Kidney epithelial cell (primary cell): ENCODE measurements around the gene PTPN14. TPM values are rescaled to one million over a fixed set of nuclear protein-coding genes. Genes with fewer than 3 reads are reported as not detected.

ENCODE experiments used
- DNase-seq: peaks from one replicate; pipeline ENCODE4 v3.0.0-alpha.2; 2010; ENCODE audit warnings: low read depth
- H3K27me3 ChIP-seq: 2 replicates; pipeline ENCODE4 v1.6.0; 2011; ENCODE audit warnings: low read length; ENCODE audit not compliant: control insufficient read depth, insufficient read depth
- H3K36me3 ChIP-seq: 2 replicates; pipeline ENCODE4 v1.5.1; 2011; ENCODE audit warnings: low read length; ENCODE audit not compliant: control insufficient read depth, insufficient read depth
- H3K4me3 ChIP-seq: 2 replicates; pipeline ENCODE4 v1.5.1; 2011; ENCODE audit warnings: low read depth, mild to moderate bottlenecking, control low read depth, low read length
- total RNA-seq: library from RNA; depleted of rRNA; stranded (reverse); fragments of >200 nt; gene quantifications from 2 replicates; pipeline ENCODE4 v1.2.3, GENCODE V29; 2015
- TF ChIP-seq, protein P1 (sequence below): IDR thresholded peaks from 2 replicates; pipeline ENCODE4 v1.5.1; 2011; ENCODE audit warnings: mild to moderate bottlenecking, moderate library complexity, low read length, control low read depth, inconsistent platforms; ENCODE audit not compliant: insufficient read depth, poor library complexity, severe bottlenecking

The PTPN14 gene
- total RNA-seq, 1 donor from 2014 or later: 30.7 TPM

DNA sequence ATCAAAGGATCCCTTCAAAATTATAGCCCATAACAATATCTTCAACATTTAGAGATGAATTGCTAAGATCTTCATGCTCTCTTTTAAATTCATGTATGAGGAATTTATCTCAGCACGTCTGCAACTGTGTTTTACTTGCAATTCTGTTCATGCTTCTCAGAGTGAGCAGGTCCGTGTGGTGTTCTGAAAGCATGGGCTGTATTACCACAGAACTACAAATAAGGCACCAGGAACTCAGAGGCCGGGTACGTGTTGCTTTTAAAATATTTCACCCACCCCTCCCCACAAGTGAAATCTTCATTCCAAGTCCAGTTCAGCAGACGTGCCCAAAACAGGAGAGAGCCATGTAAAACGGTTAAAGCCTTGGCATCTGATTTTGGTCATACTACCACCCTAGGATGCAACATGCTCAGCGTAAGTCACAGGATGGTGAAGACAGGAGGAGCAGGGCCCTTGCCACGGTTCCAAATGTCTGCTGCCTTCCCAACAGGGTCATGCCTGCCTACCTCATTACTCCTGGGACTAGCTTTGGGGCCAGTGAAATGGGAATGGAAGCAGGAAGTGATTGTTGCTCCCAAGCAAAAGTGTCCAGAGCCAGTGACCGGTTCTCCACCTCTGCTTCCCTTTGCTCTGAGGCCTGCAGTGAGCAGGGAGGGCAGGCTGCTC lies 133.7 kb downstream of the PTPN14 start:
- Histone ChIP-seq H3K36me3 (peaks cover 1% of the 10 kb centered on the region), H3K4me3 (no peak overlapping the region), H3K27me3 (no peaks in the 10 kb centered on the region)
- DNase-seq: no peak
- TF ChIP-seq, protein P1, sequence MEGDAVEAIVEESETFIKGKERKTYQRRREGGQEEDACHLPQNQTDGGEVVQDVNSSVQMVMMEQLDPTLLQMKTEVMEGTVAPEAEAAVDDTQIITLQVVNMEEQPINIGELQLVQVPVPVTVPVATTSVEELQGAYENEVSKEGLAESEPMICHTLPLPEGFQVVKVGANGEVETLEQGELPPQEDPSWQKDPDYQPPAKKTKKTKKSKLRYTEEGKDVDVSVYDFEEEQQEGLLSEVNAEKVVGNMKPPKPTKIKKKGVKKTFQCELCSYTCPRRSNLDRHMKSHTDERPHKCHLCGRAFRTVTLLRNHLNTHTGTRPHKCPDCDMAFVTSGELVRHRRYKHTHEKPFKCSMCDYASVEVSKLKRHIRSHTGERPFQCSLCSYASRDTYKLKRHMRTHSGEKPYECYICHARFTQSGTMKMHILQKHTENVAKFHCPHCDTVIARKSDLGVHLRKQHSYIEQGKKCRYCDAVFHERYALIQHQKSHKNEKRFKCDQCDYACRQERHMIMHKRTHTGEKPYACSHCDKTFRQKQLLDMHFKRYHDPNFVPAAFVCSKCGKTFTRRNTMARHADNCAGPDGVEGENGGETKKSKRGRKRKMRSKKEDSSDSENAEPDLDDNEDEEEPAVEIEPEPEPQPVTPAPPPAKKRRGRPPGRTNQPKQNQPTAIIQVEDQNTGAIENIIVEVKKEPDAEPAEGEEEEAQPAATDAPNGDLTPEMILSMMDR: no peak

DNA sequence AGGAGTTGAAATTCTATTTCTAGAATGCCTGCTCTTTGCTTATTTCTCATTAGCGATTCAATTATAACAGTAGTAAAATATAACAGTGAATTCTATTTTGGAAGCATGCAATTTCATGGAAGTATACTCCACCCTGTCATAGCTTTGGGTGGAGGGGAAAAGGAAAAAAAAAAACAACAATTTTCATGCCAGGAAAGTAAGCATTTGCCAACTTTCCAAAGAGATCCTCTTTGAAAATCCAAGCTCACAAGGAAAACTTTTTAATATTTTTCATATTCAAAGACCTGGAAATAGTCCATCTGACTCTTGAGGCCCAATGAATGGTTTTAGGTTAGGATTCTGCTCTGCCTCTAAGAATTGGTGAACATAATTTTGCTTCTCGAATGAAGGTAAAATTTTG lies 134.5 kb downstream of the PTPN14 start:
- TF ChIP-seq, protein P1: no peak
- H3K36me3 ChIP-seq: peaks cover 1% of the 10 kb centered on the region
- H3K4me3 ChIP-seq: no peak overlapping the region
- no peaks in the 10 kb centered on the region for H3K27me3 ChIP-seq
- DNase-seq: no peak

DNA sequence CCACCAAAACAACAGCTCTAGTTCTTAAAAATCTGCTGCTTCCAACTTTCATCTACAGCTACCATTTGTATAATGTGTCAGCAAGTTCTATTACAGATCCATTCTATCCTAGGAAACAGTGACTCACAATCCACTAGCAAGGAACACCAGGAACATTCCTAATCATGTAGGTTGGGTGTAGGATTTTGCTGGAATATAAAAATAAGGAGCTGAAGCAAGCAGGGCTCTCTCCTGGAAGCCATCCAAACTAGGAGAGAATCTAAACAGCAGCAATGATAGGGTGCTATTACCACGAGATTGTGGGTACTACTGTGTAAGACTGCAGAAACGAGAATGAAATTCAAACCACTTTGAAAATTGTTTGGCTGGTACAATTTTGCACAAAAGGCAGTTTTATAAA lies 135.0 kb downstream of the PTPN14 start:
- Histone ChIP-seq H3K27me3 (no peaks in the 10 kb centered on the region), H3K36me3 (peaks cover 1% of the 10 kb centered on the region), H3K4me3 (no peak overlapping the region)
- DNase-seq: no peak
- TF ChIP-seq, protein P1: no peak

DNA sequence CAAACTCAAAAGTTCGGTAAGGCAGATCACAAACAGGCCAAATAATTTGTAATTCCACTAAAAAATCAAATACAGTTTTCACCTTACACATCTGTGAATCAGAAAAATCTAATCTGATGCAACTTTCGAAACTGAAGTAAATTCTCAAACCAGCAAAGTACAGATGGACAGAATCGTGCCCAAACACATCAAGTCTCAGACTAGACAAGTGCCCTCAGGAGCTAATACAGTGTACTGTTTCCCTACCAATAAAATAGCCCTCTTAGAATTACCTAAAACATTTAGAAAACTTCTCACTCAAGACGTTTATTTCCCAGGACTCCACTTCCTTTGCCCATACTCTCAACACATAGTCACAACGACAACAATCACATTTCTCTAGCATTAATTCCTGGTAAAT lies 136.3 kb downstream of the PTPN14 start:
- TF ChIP-seq, protein P1: no peak
- Histone ChIP-seq H3K4me3 (no peak overlapping the region), H3K36me3 (peaks cover 1% of the 10 kb centered on the region), H3K27me3 (no peaks in the 10 kb centered on the region)
- no peak for DNase-seq

DNA sequence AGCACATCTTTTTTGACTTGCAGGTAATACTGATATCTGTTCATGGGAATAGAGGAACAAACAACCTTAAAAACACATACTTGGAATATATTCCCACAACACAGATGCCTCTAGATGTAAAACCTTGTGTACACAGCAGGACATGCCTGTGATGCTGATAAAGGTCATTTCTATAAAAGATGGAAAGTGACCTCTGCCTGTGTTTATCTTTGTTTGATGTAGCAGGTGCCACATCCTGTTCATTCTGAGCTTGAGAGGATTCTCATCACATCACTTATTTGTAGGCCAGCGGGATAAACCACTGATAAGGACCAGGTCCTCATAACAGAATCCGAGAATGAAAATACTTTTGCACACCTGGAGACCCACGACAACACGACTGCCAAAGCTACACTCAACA lies 136.7 kb downstream of the PTPN14 start:
- no peak overlapping the region for H3K4me3 ChIP-seq
- no peaks in the 10 kb centered on the region for H3K27me3 ChIP-seq
- peaks cover 1% of the 10 kb centered on the region for H3K36me3 ChIP-seq
- no peak for DNase-seq
- TF ChIP-seq, protein P1: no peak

DNA sequence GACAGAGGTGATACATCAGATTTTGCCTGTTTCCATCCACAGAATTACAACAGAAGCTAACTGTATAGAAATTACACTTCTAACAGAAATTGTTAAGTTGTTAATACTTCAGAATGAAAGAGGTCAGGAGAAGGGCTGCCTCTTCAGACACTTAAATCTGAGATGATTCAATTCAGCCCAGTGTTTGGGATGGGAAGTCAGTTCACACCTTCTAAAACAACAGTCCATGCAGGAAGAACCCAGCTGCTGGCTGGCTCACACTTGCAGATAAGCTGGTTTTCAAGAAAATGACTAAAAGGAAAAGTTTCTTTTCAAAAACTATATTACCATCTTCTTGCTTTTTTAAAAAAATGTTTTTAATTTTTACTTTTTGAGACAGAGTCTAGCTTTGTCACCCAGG lies 138.1 kb downstream of the PTPN14 start:
- peaks cover 1% of the 10 kb centered on the region for H3K36me3 ChIP-seq
- no peak overlapping the region for H3K4me3 ChIP-seq
- H3K27me3 ChIP-seq: no peaks in the 10 kb centered on the region
- TF ChIP-seq, protein P1: no peak
- DNase-seq: no peak
